Smooth muscle cell (in vitro differentiated cells): Measurements from ENCODE around the gene NTN1. TPM values are rescaled to one million over a fixed set of nuclear protein-coding genes. Genes with fewer than 3 reads are reported as not detected.

Experiments used
- DNase-seq: peaks from one replicate; lab custom pipeline; 2025; ENCODE audit not compliant: unreplicated experiment; lab: John Stamatoyannopoulos, UW
- H2AFZ ChIP-seq: fragments of 200-600 bp; sonication (generic); 2 replicates; pipeline ENCODE4 v1.6.0; 2016; ENCODE audit warnings: antibody characterized with exemption, low read depth, mild to moderate bottlenecking
- H3F3A ChIP-seq: fragments of 200-600 bp; sonication (generic); 2 replicates; pipeline ENCODE4 v1.6.0; 2017; ENCODE audit warnings: antibody characterized with exemption, low read depth
- H3K27ac ChIP-seq: fragments of 200-600 bp; sonication (generic); 2 replicates; pipeline ENCODE4 v1.5.1; 2016; ENCODE audit warnings: low read depth, mild to moderate bottlenecking
- H3K27me3 ChIP-seq: fragments of 200-600 bp; sonication (generic); 2 replicates; pipeline ENCODE4 v1.6.1; 2016; ENCODE audit warnings: low read depth, mild to moderate bottlenecking
- H3K36me3 ChIP-seq: fragments of 200-600 bp; sonication (generic); 2 replicates; pipeline ENCODE4 v1.5.1; 2016; ENCODE audit warnings: low read depth
- H3K4me1 ChIP-seq: fragments of 200-600 bp; sonication (generic); 2 replicates; pipeline ENCODE4 v1.5.1; 2016; ENCODE audit warnings: low read depth
- H3K4me2 ChIP-seq: fragments of 200-600 bp; sonication (generic); 2 replicates; pipeline ENCODE4 v1.6.0; 2016; ENCODE audit warnings: mild to moderate bottlenecking
- H3K4me3 ChIP-seq: fragments of 200-600 bp; sonication (generic); 2 replicates; pipeline ENCODE4 v1.5.1; 2016; ENCODE audit warnings: mild to moderate bottlenecking
- H3K79me2 ChIP-seq: fragments of 200-600 bp; sonication (generic); 2 replicates; pipeline ENCODE4 v1.6.0; 2016; ENCODE audit warnings: low read depth, mild to moderate bottlenecking
- H3K9ac ChIP-seq: fragments of 200-600 bp; sonication (generic); 2 replicates; pipeline ENCODE4 v1.6.0; 2016; ENCODE audit warnings: low read depth
- H3K9me3 ChIP-seq: fragments of 200-600 bp; sonication (generic); replicated peaks from 2 replicates; pipeline ENCODE4 v1.5.1; 2016; ENCODE audit warnings: low read depth
- H4K20me1 ChIP-seq: fragments of 200-600 bp; sonication (generic); 2 replicates; pipeline ENCODE4 v1.6.0; 2016; ENCODE audit warnings: low read depth
- CTCF ChIP-seq: fragments of 200-600 bp; sonication (generic); IDR thresholded peaks from 2 replicates; pipeline ENCODE4 v1.5.1; 2017; ENCODE audit warnings: borderline replicate concordance, mild to moderate bottlenecking, antibody characterized with exemption; ENCODE audit not compliant: insufficient read depth, poor library complexity, severe bottlenecking
- WGBS: methylation state at CpG from one replicate; pipeline ENCODE4 v1.1.7; 2016; ENCODE audit warnings: low lambda C conversion rate; 5-methylcytosine and 5-hydroxymethylcytosine counted together
- polyA plus RNA-seq: library from polyadenylated mRNA; unstranded; fragments of >200 nt; fragmentation: Nextera tagmentation; extraction: Ambion mirVana; gene quantifications from 2 replicates; pipeline ENCODE4 v1.2.1, GENCODE V29; 2016
- total RNA-seq: library from RNA; depleted of rRNA; stranded (reverse); fragments of >200 nt; gene quantifications from 2 replicates; pipeline ENCODE4 v1.2.3, GENCODE V29; 2014

Gene NTN1
- total and polyA plus RNA-seq, 2 experiments from 2014 or later: 0.07 to 0.72 TPM

- TF ChIP-seq CTCF: no peak
- Histone ChIP-seq H3K27ac (peak overlapping the region; percentile 79), H3F3A (no peaks in the 10 kb centered on the region), H4K20me1 (no peaks in the 10 kb centered on the region), H3K9me3 (no peaks in the 10 kb centered on the region), H3K27me3 (no peaks in the 10 kb centered on the region), H3K9ac (peak overlapping the region; percentile 76), H2AFZ (peak overlapping the region; percentile 66), H3K4me3 (peak overlapping the region; percentile 60), H3K79me2 (no peaks in the 10 kb centered on the region), H3K4me2 (peak overlapping the region; percentile 96), H3K4me1 (peaks cover 3% of the 10 kb centered on the region), H3K36me3 (no peaks in the 10 kb centered on the region)
- peak; percentile 72 for DNase-seq
- WGBS: 3% methylated on average over 9 of the region's 84 CpGs
These were observed 218.7 kb downstream of the NTN1 start for GRCh38 chr17:9239793-9240658.

- no peaks in the 10 kb centered on the region for H4K20me1 ChIP-seq
- peak overlapping the region; percentile 79 for H3K27ac ChIP-seq
- H3K9me3 ChIP-seq: no peaks in the 10 kb centered on the region
- H3K4me2 ChIP-seq: peak overlapping the region; percentile 96
- no peaks in the 10 kb centered on the region for H3K36me3 ChIP-seq
- peak; percentile 65 for DNase-seq
- WGBS: 31% methylated on average over 16 of the region's 17 CpGs
- no peak overlapping the region for H2AFZ ChIP-seq
- H3K4me1 ChIP-seq: peaks cover 3% of the 10 kb centered on the region
- no peaks in the 10 kb centered on the region for H3K79me2 ChIP-seq
- no peaks in the 10 kb centered on the region for H3K27me3 ChIP-seq
- H3K9ac ChIP-seq: peak overlapping the region; percentile 76
- H3F3A ChIP-seq: no peaks in the 10 kb centered on the region
- peak overlapping the region; percentile 60 for H3K4me3 ChIP-seq
- TF ChIP-seq CTCF: no peak
These were observed 219.5 kb downstream of the NTN1 start for GRCh38 chr17:9240659-9241370.

GRCh38 chr17:9241371-9241712 lies 220.0 kb downstream of the NTN1 start:
- WGBS: 80% methylated on average over 10 of the region's 10 CpGs
- no peak for TF ChIP-seq CTCF
- no peak overlapping the region for H2AFZ ChIP-seq

More at GRCh38 chr17:9241371-9241712, 220.0 kb downstream of the NTN1 start:
- Histone ChIP-seq H3K9ac (no peak overlapping the region), H3K27me3 (no peaks in the 10 kb centered on the region), H4K20me1 (no peaks in the 10 kb centered on the region), H3K4me2 (no peak overlapping the region), H3K9me3 (no peaks in the 10 kb centered on the region), H3F3A (no peaks in the 10 kb centered on the region), H3K4me3 (no peak overlapping the region), H3K36me3 (no peaks in the 10 kb centered on the region), H3K4me1 (peaks cover 3% of the 10 kb centered on the region), H3K79me2 (no peaks in the 10 kb centered on the region), H3K27ac (peak overlapping the region; percentile 79)
- no peak for DNase-seq
